ENCODE measurements around the gene CA10. TPM values are rescaled to one million over a fixed set of nuclear protein-coding genes. Genes with fewer than 3 reads are reported as not detected.

The CA10 gene
- polyA plus RNA-seq, 1 donor from 2014 or later, result not detected

GRCh38 chr17:51618476-51618875 is 540.0 kb downstream of the CA10 start:
- H3K36me3 Mint-ChIP-seq, result peaks cover 3% of the 10 kb centered on the region
- no peaks in the 10 kb centered on the region for H3K4me1 Mint-ChIP-seq
- H3K9me3 Mint-ChIP-seq, result peaks cover 0 to 3% (median 0%) of the 10 kb centered on the region in 3 donors
- peaks cover 2% of the 10 kb centered on the region for H3K27me3 Mint-ChIP-seq
- no peak overlapping the region for H3K4me3 Mint-ChIP-seq
- H3K27ac Mint-ChIP-seq, result no peak overlapping the region

GRCh38 chr17:51617986-51618385 is 540.5 kb downstream of the CA10 start:
- Mint-ChIP-seq H3K27ac (no peak overlapping the region), H3K4me1 (no peaks in the 10 kb centered on the region), H3K36me3 (peaks cover 3% of the 10 kb centered on the region), H3K27me3 (peaks cover 2% of the 10 kb centered on the region), H3K4me3 (no peak overlapping the region), H3K9me3 (peaks cover 0 to 3% (median 0%) of the 10 kb centered on the region in 3 donors)

- Mint-ChIP-seq H3K4me1 (no peaks in the 10 kb centered on the region), H3K9me3 (peaks cover 0 to 3% (median 0%) of the 10 kb centered on the region in 3 donors), H3K27me3 (peaks cover 2% of the 10 kb centered on the region), H3K36me3 (peaks cover 3% of the 10 kb centered on the region), H3K27ac (no peak overlapping the region), H3K4me3 (no peak overlapping the region)
Observed at GRCh38 chr17:51613255-51613654, 545.3 kb downstream of the CA10 start.

DNA sequence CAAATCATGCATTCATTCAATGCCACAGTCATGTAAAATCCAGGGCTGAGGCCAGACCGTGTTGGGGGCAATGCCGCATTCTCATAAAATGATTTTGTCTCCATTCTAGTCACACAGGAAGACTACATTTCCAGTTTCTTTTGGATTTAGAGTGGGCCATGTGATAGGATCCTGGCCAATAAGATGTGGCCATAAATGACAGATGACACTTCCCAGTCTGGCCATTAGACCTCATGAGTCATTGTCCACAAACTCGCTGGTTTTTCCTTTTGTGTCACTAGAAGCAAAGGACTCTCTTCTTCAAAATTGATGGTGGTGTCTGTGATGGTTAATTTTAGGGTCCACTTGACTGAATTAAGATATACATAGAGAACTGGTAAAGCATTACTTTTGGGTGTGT is 545.8 kb downstream of the CA10 start:
- Mint-ChIP-seq H3K27me3 (no peaks in the 10 kb centered on the region), H3K4me1 (no peaks in the 10 kb centered on the region), H3K36me3 (peaks cover 3% of the 10 kb centered on the region), H3K4me3 (no peak overlapping the region), H3K27ac (no peak overlapping the region), H3K9me3 (no peaks in the 10 kb centered on the region)

GRCh38 chr17:51611585-51611984 is 546.9 kb downstream of the CA10 start:
- Mint-ChIP-seq H3K27ac (no peak overlapping the region), H3K9me3 (no peaks in the 10 kb centered on the region), H3K36me3 (no peaks in the 10 kb centered on the region), H3K27me3 (no peaks in the 10 kb centered on the region), H3K4me1 (no peaks in the 10 kb centered on the region), H3K4me3 (no peak overlapping the region)

- Mint-ChIP-seq H3K4me3 (no peak overlapping the region), H3K9me3 (no peaks in the 10 kb centered on the region), H3K27ac (no peak overlapping the region), H3K4me1 (no peaks in the 10 kb centered on the region), H3K27me3 (no peaks in the 10 kb centered on the region), H3K36me3 (no peaks in the 10 kb centered on the region)
Observed at GRCh38 chr17:51610834-51611233, 547.7 kb downstream of the CA10 start.

GRCh38 chr17:51610155-51610554 is 548.4 kb downstream of the CA10 start:
- Mint-ChIP-seq H3K36me3 (no peaks in the 10 kb centered on the region), H3K4me1 (no peaks in the 10 kb centered on the region), H3K27ac (no peak overlapping the region), H3K9me3 (no peaks in the 10 kb centered on the region), H3K4me3 (no peak overlapping the region), H3K27me3 (no peaks in the 10 kb centered on the region)

GRCh38 chr17:51608251-51608933 is 550.1 kb downstream of the CA10 start:
- no peak overlapping the region for H3K4me3 Mint-ChIP-seq
- no peaks in the 10 kb centered on the region for H3K9me3 Mint-ChIP-seq
- no peaks in the 10 kb centered on the region for H3K4me1 Mint-ChIP-seq
- no peaks in the 10 kb centered on the region for H3K27me3 Mint-ChIP-seq
- H3K27ac Mint-ChIP-seq, result no peak overlapping the region
- H3K36me3 Mint-ChIP-seq, result no peaks in the 10 kb centered on the region

- no peak overlapping the region for H3K4me3 Mint-ChIP-seq
- H3K9me3 Mint-ChIP-seq, result no peaks in the 10 kb centered on the region
- H3K27me3 Mint-ChIP-seq, result no peaks in the 10 kb centered on the region
- H3K4me1 Mint-ChIP-seq, result no peaks in the 10 kb centered on the region
- no peaks in the 10 kb centered on the region for H3K36me3 Mint-ChIP-seq
- no peak overlapping the region for H3K27ac Mint-ChIP-seq
Observed at GRCh38 chr17:51607512-51607911, 551.0 kb downstream of the CA10 start.

GRCh38 chr17:51604299-51605020 is 554.1 kb downstream of the CA10 start:
- H3K36me3 Mint-ChIP-seq, result no peaks in the 10 kb centered on the region
- no peaks in the 10 kb centered on the region for H3K4me1 Mint-ChIP-seq
- no peaks in the 10 kb centered on the region for H3K9me3 Mint-ChIP-seq
- H3K4me3 Mint-ChIP-seq, result no peak overlapping the region
- no peak overlapping the region for H3K27ac Mint-ChIP-seq
- H3K27me3 Mint-ChIP-seq, result no peaks in the 10 kb centered on the region

DNA sequence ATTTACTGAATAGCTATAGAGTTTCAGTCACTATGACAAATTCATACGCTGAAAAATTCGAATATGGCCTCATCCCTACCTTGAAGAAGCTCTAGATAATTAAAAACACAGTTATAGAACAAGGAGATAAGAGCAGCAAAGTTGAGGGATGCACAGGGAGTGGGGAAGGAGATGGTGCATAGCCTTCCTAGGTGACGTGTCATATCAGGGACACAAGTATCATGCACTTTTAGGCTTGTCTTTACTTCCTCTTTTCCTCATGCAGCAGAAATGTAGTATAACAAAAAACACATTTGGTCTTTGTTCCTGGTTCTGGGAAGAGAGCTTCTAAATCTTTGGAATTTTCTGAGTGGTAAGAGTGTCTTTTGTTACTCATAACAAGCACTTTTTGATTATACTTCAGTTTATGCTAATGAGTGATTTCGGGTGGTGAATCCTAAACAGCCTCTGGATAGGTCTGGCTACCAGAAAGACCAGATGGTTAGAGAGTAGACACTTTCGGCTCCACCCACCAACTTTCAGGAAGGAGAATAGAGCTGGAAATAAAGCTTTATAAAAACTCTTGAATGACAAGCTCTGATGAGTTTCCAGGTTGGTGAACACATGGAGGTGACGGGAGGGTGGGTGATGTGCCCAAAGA is 556.8 kb downstream of the CA10 start:
- Mint-ChIP-seq H3K27me3 (no peaks in the 10 kb centered on the region), H3K4me3 (no peak overlapping the region), H3K27ac (no peak overlapping the region), H3K36me3 (no peaks in the 10 kb centered on the region), H3K9me3 (no peaks in the 10 kb centered on the region), H3K4me1 (no peaks in the 10 kb centered on the region)

- H3K27ac Mint-ChIP-seq, result no peak overlapping the region
- no peaks in the 10 kb centered on the region for H3K4me1 Mint-ChIP-seq
- H3K27me3 Mint-ChIP-seq, result no peaks in the 10 kb centered on the region
- H3K4me3 Mint-ChIP-seq, result no peak overlapping the region
- H3K36me3 Mint-ChIP-seq, result no peaks in the 10 kb centered on the region
- H3K9me3 Mint-ChIP-seq, result peaks cover 0 to 3% (median 0%) of the 10 kb centered on the region in 3 donors
Observed at GRCh38 chr17:51598824-51599223, 559.7 kb downstream of the CA10 start.

DNA sequence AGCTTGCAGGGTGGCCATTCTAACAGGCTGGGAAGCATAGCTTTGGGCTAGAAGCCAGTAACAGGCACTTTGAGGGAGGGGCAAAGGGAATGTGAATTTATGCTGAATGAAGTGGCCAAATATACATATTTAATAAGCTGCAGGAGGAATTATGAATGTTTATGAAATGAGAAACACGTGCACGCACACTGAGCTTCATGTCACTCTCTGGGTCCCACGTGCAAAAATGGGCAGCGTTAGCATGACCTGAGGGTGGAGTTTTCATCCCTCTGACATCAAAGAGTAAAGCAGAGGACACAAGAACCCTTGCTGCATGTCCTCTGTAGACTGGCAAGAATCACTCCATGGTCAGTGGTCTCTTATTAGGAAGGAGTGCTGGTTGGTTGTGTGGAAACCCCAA is 561.2 kb downstream of the CA10 start:
- Mint-ChIP-seq H3K36me3 (no peaks in the 10 kb centered on the region), H3K9me3 (peaks cover 0 to 3% (median 0%) of the 10 kb centered on the region in 3 donors), H3K4me3 (no peak overlapping the region), H3K4me1 (no peaks in the 10 kb centered on the region), H3K27me3 (no peaks in the 10 kb centered on the region), H3K27ac (no peak overlapping the region)

- Mint-ChIP-seq H3K4me1 (no peaks in the 10 kb centered on the region), H3K27ac (no peak overlapping the region), H3K36me3 (no peaks in the 10 kb centered on the region), H3K4me3 (no peak overlapping the region), H3K27me3 (no peaks in the 10 kb centered on the region), H3K9me3 (peaks cover 0 to 6% (median 0%) of the 10 kb centered on the region in 3 donors)
Observed at GRCh38 chr17:51595826-51596398, 562.6 kb downstream of the CA10 start.

DNA sequence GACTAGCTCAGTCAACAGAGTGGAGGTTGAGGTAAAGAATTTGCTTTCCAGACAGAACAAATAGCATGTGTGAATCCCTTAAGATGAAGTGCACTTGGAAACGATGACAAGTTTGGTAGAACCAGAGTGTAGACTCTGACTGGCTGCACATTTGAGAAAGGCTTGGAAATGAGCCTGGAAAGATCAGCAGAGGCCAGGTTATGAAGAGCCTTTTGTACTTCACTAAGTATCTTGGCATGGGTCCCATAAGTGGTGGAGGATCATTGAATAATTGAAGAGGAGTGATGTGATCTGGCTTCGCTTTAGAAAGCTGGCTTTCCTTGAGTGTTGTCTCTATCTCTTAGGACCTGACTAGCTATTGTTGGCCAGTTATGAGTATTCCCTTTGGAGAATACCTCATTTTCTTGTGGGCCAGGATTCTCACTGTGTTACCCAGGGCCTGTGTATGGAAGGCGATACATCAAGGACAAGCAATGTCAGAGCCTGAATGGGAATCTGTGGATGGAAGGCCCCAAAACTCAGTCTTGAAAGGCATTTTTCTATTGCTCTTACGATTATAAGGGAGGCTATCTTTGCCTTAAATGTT is 568.4 kb downstream of the CA10 start:
- Mint-ChIP-seq H3K27me3 (no peaks in the 10 kb centered on the region), H3K27ac (no peak overlapping the region), H3K4me1 (peaks cover 0 to 2% (median 0%) of the 10 kb centered on the region in 3 donors), H3K36me3 (no peaks in the 10 kb centered on the region), H3K4me3 (no peak overlapping the region), H3K9me3 (peaks cover 6 to 19% (median 14%) of the 10 kb centered on the region in 3 donors)
